Measurements from ENCODE around the gene PRXL2B. TPM values are rescaled to one million over a fixed set of nuclear protein-coding genes. Genes with fewer than 3 reads are reported as not detected.

PRXL2B gene
- total RNA-seq, 1 experiment from 2014 or later: 40.7 TPM

GRCh38 chr1:2560299-2561073, 26.1 kb upstream of the PRXL2B start:
- H3K9me3 Mint-ChIP-seq: no peaks in the 10 kb centered on the region; a peak in 1 of 5 replicates
- Histone ChIP-seq H3K56ac (ENCODE audit: insufficient read length, low read depth, low read length) (no peak overlapping the region), H3K27ac (ENCODE audit: insufficient read length, low read depth, low read length) (no peak overlapping the region), H3K79me1 (ENCODE audit: insufficient read depth, low read depth, low read length, poor library complexity, severe bottlenecking) (no peaks in the 10 kb centered on the region), H4K91ac (ENCODE audit: insufficient read length, low read depth, low read length) (no peak overlapping the region), H3K4me2 (ENCODE audit: insufficient read depth, insufficient read length, low read length) (no peak overlapping the region), H2BK5ac (ENCODE audit: insufficient read length, low read length) (no peak overlapping the region), H3K4ac (ENCODE audit: low read depth, low read length) (no peak overlapping the region), H2BK120ac (ENCODE audit: low read depth, low read length, poor library complexity, severe bottlenecking) (no peak overlapping the region), H3K9ac (ENCODE audit: extremely low read depth, insufficient read length, low read length) (no peak overlapping the region), H4K5ac (ENCODE audit: insufficient read length, low read depth, low read length) (no peak overlapping the region), H3K27me3 (ENCODE audit: insufficient read depth, low read length) (no peaks in the 10 kb centered on the region), H4K20me1 (ENCODE audit: control insufficient read depth, insufficient read depth, insufficient read length) (no peaks in the 10 kb centered on the region), H3K23ac (ENCODE audit: insufficient read length, low read depth, low read length) (no peak overlapping the region), H3K9me3 (ENCODE audit: control insufficient read depth, low read depth, low read length) (no peaks in the 10 kb centered on the region), H3K18ac (ENCODE audit: insufficient read length, low read depth, low read length) (no peak overlapping the region), H3K23me2 (ENCODE audit: insufficient read length, low read depth, low read length, poor library complexity, severe bottlenecking) (no peaks in the 10 kb centered on the region), H3T11ph (ENCODE audit: low read length) (no peak overlapping the region), H3K4me1 (ENCODE audit: insufficient read depth, low read length) (no peaks in the 10 kb centered on the region), H4K8ac (replicated peaks; ENCODE audit: insufficient read length, low read depth, low read length) (no peak overlapping the region), H3K14ac (ENCODE audit: insufficient read depth, low read length) (no peak overlapping the region; the same call in 1 of the 2 replicates), H2BK12ac (ENCODE audit: insufficient read length, low read depth, low read length) (no peak overlapping the region), H3K79me2 (ENCODE audit: insufficient read depth, low read length) (no peaks in the 10 kb centered on the region), H2AFZ (ENCODE audit: low read length) (no peak overlapping the region), H2BK20ac (ENCODE audit: low read depth, low read length, poor library complexity, severe bottlenecking) (no peak overlapping the region), H2AK5ac (ENCODE audit: insufficient read length, low read length) (no peak overlapping the region), H2BK15ac (ENCODE audit: low read depth, low read length) (no peak overlapping the region)
- H3K27ac Mint-ChIP-seq: no peak overlapping the region
- no peaks in the 10 kb centered on the region for H3K36me3 Mint-ChIP-seq (ENCODE audit: insufficient read depth in 1 of 3, low read depth in 3 of 3)
- peaks cover 9 to 14% of the 10 kb centered on the region in 2 experiments for H3K4me1 Mint-ChIP-seq
- peaks cover 2% of the 10 kb centered on the region; the same call in 1 of the 2 replicates for H3K27me3 Mint-ChIP-seq (ENCODE audit: low read depth)
- no CpG with 5 or more reads among the region's 15 CpGs for WGBS (ENCODE audit: extremely low coverage, insufficient read length, low lambda C conversion rate)
- DNase-seq: no peak
- H3K4me3 Mint-ChIP-seq: no peak overlapping the region
- no peak for TF ChIP-seq CTCF (conservative IDR thresholded peaks at IDR 0.05)
